Putamen (tissue), 1 donor: ENCODE results near the gene ATXN2.
"Not testable (repeated sequence)": the region's sequence is repeated elsewhere in the genome, so short reads cannot be mapped to it uniquely, and the experiment has no call there.

Experiments
- DNase-seq: peaks from one replicate; pipeline ENCODE4 v3.0.0-alpha.2; 2016; ENCODE audit warnings: low spot score

ATXN2 gene

DNA sequence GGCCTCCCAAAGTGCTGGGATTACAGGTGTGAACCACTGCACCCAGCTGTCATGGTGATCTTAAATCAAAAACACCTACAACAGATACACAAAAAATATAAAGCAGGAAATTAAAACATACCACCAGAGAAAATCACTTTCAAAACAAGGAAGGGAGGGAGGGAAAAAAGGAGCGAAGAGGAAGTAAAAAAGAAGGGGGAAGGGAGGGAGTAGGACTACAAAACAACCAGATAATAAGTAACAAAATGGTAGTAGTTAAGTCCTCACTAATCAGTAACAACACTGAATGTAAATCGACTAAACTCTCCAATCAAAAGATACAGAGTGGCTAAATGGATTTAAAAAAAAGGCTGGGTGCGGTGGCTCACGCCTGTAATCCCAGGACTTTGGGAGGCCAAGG lies 104.4 kb downstream of the ATXN2 start:
- no peak for DNase-seq

DNA sequence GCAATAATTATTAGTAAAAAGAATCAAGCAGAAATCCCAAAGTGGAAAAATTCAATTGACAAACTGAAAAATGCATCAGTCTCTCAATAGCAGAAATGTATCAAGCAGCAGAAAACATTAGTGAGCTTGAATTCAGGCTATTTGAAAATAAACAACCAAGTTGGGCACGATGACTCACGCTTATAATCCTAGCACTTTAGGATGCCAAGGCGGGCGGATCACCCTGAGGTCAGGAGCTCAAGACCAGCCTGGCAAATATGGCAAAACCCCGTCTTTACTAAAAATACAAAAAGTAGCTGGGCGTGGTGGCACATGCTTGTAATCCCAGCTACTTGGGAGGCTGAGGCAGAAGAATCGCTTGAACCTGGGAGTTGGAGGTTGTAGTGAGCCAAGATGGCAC lies 106.1 kb downstream of the ATXN2 start:
- DNase-seq: not testable (repeated sequence)

DNA sequence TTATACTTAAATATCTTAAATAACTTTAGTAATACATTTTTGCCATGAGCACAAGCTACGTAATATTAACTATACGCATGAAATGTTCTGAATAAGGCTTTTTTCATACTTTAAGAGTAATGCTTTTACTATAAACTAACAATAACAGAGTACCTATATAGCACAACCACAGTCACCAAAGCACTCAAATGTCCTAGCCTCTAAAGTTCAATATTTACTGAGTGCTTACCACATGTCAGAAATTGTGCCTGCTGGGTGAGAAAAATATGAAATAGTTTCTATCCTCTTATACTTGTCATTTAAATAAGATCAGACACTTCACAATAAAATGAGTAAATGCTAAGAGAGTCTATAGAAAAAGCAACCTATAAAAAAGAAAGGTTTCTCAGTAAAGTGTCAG lies 110.3 kb downstream of the ATXN2 start:
- no peak for DNase-seq

DNA sequence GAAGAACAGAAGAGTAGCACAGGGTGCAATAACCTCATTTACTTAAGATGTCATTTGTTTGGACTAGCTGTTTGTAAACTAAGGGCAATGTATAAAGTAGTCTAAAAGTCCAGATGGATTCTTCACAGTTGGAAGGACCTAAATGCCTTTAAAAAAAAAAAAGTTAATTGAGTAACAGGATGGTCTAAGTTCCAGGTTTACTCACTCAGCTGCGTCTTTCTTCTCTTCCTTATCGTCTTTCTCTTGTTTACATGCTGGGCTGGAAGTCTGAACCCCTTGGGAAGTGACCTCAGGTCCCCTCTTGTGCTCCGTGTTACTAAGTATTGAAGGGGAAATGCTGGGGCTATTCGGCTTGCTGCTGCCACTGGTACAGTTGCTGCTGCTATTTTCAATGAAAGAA lies 110.8 kb downstream of the ATXN2 start:
- DNase-seq: peak; percentile 6

DNA sequence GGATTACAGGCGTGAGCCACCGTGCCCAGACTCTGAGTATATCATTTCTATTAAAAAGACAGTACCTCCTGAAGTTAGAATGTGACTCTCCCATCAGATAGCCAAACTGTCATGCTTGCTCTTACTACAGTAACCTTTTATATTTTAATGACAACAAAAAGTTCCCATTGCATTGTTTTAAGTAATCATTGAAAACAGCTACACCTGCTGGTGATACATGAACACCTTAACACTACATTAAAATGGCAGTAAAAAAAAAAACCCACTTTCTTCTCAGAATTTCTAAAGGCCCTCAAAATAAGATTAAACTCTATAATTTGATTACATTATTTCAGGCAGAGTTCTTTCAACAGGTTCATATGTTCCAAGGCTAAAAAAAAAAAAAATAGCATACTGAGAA lies 116.7 kb downstream of the ATXN2 start:
- DNase-seq: no peak

DNA sequence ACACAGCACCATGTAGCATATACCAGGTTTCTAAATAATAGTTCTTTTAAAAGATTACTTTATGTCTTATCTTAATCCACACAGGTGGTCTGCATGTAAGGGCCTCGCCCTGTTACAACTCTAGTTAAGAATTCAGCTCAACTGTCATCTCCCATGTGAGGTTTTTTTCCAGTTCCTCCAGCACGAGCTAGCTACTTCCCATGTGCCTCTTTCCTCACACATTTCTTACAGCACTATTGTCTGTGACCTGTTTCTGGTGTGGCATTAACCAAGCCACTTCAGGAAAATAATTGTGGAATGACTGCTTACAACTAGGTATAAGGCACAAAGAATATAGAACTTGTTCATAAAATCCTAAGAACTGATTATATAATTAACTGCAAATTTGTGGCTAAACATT lies 127.9 kb downstream of the ATXN2 start:
- no peak for DNase-seq

DNA sequence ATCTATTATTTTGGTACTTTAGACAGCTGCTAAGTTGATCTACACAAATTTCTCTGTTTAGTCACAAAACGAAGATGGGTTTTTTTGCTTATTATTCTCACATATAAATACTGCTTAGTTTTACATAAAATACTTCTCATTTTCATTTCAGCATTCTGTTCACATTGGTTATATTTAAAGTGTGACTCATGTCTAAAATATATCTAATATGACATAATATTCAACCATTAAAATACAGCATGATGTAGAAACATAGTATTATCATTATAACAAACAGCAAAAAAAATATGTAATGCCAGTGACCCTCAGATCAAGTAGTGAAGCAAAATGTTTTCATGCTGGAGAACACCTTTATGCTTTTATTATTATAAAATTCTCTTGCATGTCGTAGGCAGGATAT lies 129.7 kb downstream of the ATXN2 start:
- DNase-seq: no peak

DNA sequence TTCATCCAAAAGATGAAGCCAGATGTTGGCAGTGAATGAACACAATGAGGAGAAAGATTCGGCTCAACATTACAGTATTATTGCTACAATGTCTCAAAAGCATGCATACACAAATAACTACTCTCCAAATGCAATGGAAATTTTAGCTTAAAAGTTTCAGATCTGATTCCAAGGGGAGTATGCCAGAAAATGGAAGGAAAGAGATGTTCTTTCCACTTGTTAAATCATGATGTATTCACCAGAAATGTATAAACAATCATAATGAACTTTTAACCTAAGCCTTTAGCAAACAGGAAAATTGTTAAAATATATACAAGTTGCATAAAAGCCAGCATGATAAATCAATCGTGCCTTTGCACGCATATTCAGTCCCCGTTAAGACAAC lies 131.3 kb downstream of the ATXN2 start:
- DNase-seq: no peak

DNA sequence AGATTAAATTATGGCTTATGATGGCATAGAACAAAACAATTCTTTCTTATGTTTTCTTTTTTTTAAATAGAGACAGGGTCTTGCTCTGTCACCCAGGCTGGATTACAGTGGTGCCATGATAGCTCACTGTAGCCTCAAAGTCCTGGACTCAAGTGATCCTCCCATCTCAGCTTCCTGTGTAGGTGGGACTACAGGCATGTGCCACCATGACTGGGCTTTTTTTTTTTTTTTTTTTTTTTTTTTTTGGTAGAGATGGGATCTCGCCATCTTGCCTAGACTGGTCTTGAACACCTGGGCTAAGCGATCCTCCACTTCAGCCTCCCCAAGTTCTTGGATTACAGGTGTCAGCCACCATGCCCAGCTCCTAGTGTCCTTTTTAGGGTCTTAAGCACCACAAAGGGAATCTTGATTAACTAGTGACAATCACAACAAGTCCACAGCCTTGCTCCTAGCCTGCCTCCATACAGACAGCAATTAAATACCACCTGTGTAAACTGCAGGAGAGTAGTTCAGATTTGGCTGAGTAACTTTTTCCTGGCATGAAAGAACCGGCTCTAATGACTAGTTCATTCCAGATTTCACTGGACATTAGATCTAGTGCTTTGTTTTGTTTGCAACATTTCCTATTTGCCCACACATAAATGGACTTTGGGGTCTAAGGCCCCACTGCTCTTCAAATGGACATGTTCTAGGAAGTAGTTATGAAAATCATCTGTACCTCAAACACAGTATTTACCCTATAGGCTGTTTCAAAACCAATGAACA lies 131.8 kb downstream of the ATXN2 start:
- no peak for DNase-seq

DNA sequence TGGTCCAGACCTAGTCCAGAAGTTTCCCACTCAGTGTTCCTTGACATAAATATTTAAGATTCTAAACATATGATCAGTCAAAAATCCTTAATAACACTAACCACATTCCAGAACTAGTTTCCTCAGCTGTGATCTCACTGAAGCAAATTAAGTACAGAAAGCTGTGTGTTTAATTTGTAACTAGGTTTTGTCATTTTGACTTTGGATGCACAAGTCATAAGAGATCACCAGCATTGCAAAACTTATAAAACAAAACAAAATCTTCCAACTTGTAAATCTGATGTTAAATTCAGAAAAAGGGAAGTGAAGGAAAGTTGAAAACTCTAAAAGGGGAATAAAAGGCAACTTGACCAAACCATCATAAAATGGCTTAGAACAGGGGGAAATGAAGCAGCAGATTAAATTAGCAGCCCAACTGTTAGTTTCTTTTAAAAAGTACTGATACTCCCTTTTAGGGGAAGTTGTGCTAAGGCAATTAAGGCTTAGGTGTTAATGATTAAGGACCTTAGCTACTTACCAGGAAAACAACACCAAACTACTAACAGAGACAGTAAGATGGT lies 136.8 kb downstream of the ATXN2 start:
- no peak for DNase-seq

DNA sequence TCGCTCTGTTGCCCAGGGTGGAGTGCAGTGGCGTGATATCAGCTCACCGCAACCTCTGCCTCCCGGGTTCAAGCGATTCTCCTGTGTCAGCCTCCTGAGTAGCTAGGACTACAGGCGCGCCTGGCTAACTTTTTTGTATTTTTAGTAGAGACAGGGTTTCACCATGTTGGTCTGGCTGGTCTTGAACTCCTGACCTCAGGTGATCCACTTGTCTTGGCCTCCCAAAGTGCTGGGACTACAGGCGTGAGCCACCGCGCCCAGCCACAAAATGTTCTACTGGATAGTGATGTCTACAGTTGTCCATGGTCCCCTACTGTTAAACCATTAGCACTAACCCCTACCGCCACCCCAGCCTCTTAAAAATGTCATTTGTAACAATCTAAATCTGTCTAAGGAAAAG lies 139.0 kb downstream of the ATXN2 start:
- not testable (repeated sequence) for DNase-seq

DNA sequence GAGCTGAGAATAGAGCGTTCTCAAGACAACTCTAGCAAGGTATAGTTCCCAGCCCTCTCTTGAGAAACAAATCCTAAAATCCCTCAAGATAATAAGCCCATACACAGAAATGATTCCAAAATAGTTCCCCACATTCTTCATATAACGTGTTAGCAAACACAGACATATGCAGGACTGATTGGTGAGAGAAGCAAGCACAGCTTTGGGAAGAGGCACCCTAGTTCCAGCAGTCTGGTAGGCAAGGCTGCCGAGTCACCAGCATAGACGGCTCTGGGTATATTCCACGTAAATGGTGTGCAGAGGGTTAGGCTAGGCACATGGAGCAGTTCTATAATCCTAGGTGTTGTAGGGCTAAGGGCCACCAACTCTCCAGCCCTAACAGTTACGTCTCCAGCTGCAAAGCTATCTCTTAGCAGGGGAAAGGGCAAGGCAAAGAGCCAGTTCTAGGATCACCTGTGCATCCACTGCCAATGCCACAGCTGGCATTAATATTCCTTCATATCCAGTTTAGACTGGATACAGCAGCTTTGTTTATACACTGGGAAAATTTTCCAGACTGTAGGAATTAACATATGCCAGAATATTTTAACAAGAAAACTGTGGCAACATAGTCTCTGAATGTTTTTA lies 140.5 kb downstream of the ATXN2 start:
- DNase-seq: no peak

DNA sequence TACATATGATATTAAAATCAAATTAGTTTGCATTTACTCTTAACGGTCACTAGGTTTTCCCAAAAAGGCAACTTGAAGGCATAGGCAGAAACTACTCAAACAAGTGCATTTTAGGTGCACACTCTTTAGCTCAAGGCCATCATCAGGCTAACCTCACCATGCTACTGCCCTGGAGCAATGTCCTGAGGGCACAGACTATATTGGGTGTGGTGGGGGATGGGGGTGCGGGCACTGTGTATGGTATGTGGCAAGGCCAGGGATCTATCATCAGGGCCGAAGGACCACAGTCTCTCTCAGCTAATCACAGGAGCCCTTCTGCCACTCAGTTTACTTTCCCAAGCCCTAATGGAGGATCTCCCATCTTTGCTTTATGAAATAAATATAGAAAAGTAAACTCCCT lies 141.5 kb downstream of the ATXN2 start:
- no peak for DNase-seq

DNA sequence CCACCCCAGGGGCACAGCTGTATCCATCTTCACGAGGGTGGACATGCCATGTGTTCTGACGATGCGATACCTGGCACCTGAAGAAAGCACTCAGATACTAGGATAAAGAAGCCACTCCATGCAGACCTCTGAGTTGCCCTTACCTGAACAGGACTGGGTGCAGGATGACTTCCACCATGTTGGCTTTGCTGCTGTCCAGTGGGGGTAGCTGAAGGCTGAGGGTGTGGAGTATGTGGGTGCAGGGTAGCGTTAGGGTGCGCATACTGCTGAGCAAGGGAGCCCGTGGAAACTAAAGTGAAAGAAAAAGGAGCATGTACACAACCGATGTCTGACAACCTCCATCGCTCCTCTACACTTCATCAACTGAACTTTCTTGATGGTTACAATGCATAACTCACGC lies 142.0 kb downstream of the ATXN2 start:
- DNase-seq: no peak

DNA sequence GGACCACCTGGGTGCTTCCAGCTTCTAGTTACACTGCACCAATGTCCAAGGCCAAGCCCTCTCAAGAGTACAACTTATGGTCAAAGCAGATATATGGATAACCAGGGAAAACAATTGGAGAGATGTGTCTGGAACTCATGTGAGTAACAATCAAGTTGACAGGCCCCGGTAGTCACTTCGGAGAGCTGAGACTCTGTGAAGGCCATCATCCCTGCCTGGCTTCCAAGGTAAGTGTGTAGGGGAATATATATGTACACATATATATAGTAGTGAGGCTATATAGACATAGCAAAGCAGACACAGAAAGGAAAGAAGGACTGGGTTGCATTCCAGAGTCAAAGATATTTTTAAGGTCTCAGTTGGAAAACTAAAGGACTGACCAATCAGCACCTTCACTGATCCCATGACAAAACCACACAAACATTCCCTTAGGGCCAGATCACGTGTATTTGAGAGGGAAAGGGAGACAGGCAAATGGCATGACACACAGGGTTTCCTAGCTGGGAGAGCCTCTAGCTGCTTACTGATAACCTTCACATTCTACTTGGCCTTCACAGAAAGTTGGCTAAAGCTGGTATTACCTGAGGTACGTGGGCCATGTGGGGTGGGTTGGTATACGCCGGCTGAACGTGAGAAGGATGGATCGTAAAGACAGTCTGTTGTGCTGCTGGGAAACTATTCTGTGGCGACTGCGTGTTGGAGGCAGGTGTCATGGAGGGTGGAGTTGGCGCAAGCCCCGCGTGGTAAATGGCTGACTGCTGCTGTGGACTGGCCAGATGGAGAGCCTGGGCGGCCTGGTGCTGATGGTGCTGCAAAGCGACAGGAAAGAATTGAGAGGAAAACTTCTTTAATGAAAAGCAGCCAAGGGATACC lies 143.4 kb downstream of the ATXN2 start:
- DNase-seq: no peak

DNA sequence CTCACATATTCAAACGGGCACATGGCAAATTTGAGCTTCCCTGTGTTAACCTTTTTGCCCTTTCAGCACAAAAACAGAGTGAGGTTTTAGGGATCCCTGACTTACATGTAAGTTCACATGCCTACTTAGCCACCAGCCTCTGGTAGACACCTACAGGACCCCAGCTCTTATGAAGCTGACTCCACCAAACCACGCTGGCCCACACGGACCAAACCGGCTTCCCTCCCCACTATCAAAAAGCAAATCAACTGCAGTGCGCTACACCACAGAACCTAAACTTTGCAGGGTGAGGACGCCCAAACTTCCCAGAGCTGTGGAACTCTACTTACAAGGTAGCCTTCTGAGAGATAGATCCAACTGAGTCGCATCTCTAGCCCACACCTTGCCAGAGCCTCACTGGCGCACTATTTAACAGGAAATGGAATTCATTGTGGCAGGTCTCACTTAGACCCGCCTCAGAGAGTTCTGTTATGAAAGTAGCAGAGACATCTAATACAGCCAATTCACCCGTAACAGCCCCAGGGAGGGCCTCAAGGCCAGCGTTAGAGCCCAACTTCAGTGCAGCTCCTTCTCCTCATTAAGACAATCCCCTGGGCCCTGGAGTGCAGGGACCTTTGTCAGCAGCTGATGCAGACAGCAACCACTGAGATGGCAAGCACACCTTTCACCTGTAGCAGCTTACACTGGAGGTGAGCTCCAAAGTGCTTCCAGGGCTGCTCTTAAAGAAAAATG lies 144.2 kb downstream of the ATXN2 start:
- DNase-seq: no peak

DNA sequence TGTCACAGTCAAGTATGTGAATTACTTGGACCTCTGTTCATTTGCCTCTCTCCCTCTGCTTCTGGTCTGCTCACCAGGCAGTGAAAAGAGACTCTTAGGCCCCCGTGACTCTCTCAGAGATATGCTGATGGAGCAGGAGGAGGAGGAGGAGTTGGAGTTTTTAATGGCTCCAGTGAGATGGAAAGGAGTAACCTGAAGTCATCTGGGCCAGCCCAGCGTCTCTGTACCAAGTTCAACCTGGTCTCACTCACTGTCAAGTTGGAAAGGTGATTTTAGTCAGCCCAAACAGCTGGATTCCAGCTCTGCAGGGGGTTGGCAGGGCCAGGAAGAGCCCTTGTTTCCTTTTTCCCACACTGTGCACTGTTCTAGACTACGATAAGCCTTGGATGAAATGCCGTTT lies 144.8 kb downstream of the ATXN2 start:
- no peak for DNase-seq

DNA sequence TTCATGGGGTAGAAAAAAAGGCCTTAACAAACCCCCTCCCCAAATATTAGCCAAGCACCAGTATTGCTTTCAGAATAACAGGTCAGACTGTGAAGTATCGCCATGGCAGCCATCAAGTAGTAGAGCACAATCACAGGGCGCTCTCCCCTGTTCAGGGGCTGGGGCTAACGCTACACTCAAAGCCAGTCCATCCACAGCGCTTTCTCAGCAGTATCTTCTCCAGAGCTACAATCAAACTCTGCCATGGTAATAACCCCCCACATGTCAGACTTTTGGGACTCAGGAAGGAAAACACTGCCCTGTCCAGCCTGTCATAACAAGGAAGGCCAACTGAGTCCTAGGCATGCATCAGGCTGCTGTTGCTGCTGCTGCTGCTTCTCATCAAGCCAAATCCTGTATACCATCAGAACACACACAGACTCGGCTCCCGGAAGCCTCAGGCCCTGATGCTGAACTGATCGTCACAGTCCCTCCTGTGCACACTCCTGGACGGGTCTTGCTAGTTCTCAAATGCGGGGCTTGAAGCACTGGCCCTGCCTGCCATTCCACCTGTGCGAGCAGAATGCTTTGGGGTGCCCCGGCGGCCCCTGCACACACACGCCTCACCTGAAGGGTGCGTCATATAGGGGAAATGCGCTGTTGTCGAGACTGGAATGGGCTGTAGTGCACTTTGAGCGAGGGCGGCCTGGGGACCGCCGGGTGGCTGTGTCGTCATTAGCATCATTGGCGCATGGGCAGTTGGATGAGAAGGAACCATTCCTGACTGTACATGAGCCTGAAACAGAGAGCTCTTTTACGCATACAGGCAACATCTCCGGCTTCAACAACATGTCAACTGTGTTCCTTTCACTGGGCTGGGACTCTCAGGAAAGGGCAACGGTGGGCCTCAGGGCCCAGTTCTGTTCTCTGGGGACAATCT lies 145.8 kb downstream of the ATXN2 start:
- DNase-seq: peak; percentile 57

DNA sequence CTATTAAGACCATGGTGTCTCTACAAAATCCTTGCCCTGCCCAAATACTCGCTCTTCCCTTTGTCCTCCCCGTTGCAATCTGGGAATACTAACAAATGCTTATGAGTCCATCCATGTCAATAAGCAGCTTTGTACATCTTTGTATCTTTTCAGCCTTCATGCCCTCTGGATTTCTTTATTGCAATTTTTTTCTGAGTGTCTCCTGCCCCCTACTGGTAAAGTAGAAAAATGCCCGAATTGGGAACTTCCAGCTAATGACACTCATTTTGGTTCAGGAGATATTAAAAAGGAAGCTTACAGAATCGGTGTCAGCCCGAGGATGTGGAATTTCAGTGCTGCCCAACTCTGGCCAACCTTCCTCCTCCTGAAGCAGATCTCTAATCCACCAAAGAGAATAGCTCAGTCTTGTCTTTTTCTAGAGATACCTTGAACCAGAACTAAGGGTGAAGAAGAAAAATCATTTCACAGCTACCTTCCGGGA lies 147.4 kb downstream of the ATXN2 start:
- peak; percentile 67 for DNase-seq

DNA sequence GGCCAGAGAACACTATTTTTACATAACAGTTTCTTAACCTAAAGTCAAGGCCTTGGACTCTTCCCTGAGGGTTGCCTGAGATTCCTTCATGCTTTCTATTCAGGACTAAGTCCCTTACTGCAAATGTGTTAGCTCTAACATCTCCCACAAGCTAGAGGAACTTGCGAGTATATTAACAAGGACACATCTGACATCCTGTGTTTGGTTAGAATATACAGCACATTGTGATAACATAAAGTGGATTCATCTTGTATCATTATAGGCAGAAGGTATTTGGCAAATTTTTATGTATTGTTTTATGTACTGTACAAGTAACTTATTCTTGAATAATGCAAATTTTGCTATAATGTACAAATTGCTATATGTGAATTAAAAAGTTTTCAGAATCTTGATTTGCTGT lies 147.9 kb downstream of the ATXN2 start:
- no peak for DNase-seq

DNA sequence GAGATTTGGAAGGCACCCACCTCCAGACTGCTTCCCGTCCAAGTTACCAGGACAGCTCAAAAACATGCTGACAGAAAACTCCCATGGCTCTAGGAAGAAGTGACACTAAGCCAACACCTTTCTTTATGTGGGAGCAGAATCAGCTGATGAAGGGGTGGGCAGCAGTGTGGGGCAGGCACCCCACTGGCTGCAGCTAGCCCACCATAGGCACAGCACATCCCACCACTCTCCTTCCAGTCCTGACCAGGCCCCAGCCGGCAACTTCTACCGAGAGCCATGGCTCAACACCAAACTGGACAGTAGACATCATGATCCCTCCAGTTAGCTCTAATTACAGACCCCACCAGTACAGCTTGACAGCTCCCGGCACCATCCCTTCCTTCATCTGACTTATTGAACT lies 148.4 kb downstream of the ATXN2 start:
- no peak for DNase-seq
